Fibroblast of the aortic adventitia (primary cell): ENCODE measurements around the gene GLCCI1. TPM values are rescaled to one million over a fixed set of nuclear protein-coding genes. Genes with fewer than 3 reads are reported as not detected.

ENCODE experiments used
- DNase-seq: peaks from one replicate; pipeline ENCODE4 v3.0.0-alpha.2; 2010; ENCODE audit warnings: low read depth
- H3K4me3 ChIP-seq: 2 replicates; pipeline ENCODE4 v1.5.1; 2011; ENCODE audit warnings: low read depth, mild to moderate bottlenecking, control low read depth, low read length, moderate library complexity
- total RNA-seq: library from RNA; depleted of rRNA; stranded (reverse); fragments of >200 nt; gene quantifications from 2 replicates; pipeline ENCODE4 v1.2.3, GENCODE V29; 2012; ENCODE audit warnings: low replicate concordance
- TF ChIP-seq, protein P1 (sequence below): IDR thresholded peaks from 2 replicates; pipeline ENCODE4 v1.5.1; 2011; ENCODE audit warnings: mild to moderate bottlenecking, low read length, control low read depth, inconsistent platforms; ENCODE audit not compliant: insufficient read depth

GLCCI1 gene
- total RNA-seq, 1 donor, result 11.7 TPM

GRCh38 chr7:7959979-7960670, 8.5 kb upstream of the GLCCI1 start:
- no peak overlapping the region for H3K4me3 ChIP-seq
- TF ChIP-seq, protein P1, sequence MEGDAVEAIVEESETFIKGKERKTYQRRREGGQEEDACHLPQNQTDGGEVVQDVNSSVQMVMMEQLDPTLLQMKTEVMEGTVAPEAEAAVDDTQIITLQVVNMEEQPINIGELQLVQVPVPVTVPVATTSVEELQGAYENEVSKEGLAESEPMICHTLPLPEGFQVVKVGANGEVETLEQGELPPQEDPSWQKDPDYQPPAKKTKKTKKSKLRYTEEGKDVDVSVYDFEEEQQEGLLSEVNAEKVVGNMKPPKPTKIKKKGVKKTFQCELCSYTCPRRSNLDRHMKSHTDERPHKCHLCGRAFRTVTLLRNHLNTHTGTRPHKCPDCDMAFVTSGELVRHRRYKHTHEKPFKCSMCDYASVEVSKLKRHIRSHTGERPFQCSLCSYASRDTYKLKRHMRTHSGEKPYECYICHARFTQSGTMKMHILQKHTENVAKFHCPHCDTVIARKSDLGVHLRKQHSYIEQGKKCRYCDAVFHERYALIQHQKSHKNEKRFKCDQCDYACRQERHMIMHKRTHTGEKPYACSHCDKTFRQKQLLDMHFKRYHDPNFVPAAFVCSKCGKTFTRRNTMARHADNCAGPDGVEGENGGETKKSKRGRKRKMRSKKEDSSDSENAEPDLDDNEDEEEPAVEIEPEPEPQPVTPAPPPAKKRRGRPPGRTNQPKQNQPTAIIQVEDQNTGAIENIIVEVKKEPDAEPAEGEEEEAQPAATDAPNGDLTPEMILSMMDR, result no peak
- DNase-seq, result no peak

- peak; percentile 13 for DNase-seq
- H3K4me3 ChIP-seq, result no peak overlapping the region
- TF ChIP-seq, protein P1, result no peak
Observed at GRCh38 chr7:7962851-7963250, 5.7 kb upstream of the GLCCI1 start.

- TF ChIP-seq, protein P1, result no peak
- no peak overlapping the region for H3K4me3 ChIP-seq
- DNase-seq, result no peak
Observed at GRCh38 chr7:7964250-7964649, 4.3 kb upstream of the GLCCI1 start.

- TF ChIP-seq, protein P1, result no peak
- H3K4me3 ChIP-seq, result no peak overlapping the region
- DNase-seq, result no peak
Observed at GRCh38 chr7:7964691-7965090, 3.9 kb upstream of the GLCCI1 start.

DNA sequence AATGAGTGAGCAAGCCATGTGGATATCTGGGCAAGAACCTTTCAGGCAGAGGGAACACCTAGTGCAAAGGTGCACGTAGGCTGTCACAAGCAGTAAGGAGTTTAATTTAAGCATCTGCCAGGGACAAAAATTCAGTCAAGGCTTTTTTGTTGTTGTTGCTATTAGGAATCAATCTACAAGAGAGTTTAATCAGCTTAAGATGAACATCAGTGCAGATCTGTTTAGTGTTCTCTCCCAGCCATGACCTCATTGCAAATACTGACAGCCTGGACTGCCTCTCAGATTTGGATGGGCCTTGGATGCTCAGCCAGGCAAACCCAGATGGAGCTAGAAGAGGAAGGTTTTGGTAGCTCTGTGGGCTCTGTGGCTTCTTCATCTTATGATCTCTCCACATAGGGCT, 3.3 kb upstream of the GLCCI1 start:
- TF ChIP-seq, protein P1, result no peak

DNA sequence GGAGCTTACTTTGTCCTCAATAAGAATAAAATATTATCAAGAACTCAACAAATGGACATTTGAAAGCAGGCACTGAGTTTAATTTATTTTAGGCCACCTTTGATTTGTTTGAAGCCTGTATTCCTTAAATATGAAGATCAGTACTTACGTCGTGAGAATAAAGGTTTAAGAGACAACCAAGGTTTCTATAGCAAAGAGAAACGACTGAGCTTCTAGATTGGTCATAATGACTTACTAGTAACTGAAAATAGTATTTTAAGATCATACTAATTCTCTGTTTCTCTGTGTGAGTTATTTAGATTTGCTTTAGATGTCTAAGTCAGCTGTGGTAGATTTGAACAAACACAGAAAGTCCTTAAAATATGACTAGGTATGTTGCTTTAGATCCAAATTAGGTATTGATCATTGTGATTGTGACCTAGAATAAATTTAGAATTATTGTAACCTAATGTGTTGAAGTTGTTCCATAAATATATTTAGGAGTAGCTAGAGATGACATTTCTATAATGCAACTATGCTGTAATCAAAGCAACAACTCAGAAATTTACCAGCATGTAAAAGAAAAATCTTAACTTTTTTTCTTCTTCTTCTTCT, 2.4 kb upstream of the GLCCI1 start:
- no peak overlapping the region for H3K4me3 ChIP-seq
- TF ChIP-seq, protein P1, result no peak
- DNase-seq, result no peak

More for the DNA sequence above, 3.3 kb upstream of the GLCCI1 start:
- DNase-seq, result no peak
- H3K4me3 ChIP-seq, result no peak overlapping the region
